Measurements from ENCODE around the gene RMND1.

Gene RMND1

DNA sequence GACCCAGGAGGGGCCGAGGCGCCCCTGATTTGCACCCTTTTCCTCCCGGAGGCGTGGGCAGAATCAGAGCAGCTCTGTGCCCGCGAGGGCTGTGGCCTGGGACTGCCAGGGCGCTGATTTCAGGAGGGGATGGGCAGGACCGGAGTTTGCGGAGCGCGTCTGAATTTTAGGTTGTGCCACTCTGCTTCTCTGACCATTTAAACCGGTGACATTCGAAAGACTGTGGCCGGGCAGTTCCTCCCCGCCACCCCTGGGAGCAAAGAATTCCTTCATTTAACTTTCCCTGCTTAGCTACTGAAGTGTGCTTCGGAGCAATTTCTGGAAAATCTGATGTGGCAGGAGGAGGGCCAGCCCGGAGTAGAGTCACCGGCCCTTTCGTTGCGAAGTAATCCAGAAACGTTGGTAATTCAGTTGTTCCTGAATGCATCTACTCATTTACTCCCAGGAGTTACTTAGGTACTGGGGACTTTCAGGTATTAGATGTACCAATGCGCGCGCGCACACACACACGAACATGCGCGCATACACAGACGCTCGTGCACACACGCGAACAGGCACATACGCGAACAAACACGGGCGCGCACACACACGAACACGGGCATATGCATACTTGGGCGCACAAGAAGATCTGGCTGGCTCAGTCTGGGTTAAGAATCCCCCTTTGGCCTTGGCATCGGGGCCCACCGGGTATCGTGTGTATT lies 42.5 kb upstream of the RMND1 start:
- no peak for TF ChIP-seq CTCF (conservative IDR thresholded peaks at IDR 0.05; ENCODE audit: control insufficient read depth, insufficient read depth, low read depth, low read length)
- H3K4me3 ChIP-seq (ENCODE audit: control insufficient read depth, low read depth, low read length), result peak overlapping the region; percentile 57
- DNase-seq (ENCODE audit: low read depth), result peak; percentile 31

DNA sequence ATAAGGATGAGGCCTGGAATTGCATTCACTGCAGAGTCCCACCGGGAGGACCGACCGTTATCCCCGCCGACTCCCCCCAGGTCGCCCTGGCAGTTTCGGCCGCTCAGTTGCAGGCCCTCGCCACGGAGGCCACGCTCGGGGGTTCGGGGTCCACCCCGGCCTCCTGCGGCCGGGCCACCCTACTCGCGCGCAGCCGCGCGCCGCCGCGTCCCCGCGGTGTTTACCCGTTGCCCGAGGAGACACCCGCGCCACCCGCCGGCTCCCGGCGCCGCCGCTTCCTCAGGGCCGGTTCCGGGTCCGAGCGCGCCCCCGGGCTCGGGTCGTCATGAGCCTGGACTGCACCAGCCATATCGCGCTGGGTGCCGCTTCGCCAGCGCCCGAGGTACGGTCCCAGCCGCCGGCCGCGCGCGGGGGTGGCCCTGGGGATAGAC lies 41.9 kb upstream of the RMND1 start, which contains the start of gene CCDC170:
Gene CCDC170, plus strand, starts transcription at position 214 of the 431 bp plus-strand sequence. Its CDS starts 112 bp downstream, at position 326.
- TF ChIP-seq CTCF (conservative IDR thresholded peaks at IDR 0.05; ENCODE audit: control insufficient read depth, insufficient read depth, low read depth, low read length), result no peak
- H3K4me3 ChIP-seq (ENCODE audit: control insufficient read depth, low read depth, low read length), result peak within 1 kb of the TSS; percentile 57
- no peak for DNase-seq (ENCODE audit: low read depth)

- no peak for TF ChIP-seq CTCF (conservative IDR thresholded peaks at IDR 0.05; ENCODE audit: control insufficient read depth, insufficient read depth, low read depth, low read length)
- H3K4me3 ChIP-seq (ENCODE audit: control insufficient read depth, low read depth, low read length), result peak overlapping the region; percentile 57
- no peak for DNase-seq (ENCODE audit: low read depth)
Observed at GRCh38 chr6:151493161-151493803, 41.4 kb upstream of the RMND1 start.

DNA sequence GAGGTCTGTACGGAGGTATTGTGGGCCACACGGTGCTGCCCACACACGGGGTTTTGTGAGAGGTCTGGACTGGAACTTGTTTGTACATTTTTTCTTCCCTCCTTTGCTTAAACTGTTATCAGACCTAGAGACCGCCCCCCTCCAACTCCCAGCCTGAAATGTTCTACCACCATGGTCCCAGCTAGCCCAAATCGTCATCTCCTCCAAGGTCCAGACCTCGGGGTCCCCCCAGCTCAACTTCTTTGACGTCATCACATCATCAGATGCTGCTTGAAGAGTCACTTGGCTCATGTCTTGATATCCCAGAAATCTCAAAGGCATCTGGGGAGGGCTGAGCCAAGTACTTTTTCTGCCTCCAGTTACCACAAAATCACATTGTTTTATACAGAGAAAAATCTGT lies 39.1 kb upstream of the RMND1 start:
- TF ChIP-seq CTCF (conservative IDR thresholded peaks at IDR 0.05; ENCODE audit: control insufficient read depth, insufficient read depth, low read depth, low read length), result no peak
- H3K4me3 ChIP-seq (ENCODE audit: control insufficient read depth, low read depth, low read length), result no peak overlapping the region
- DNase-seq (ENCODE audit: low read depth), result peak; percentile 53

- H3K4me3 ChIP-seq (ENCODE audit: control insufficient read depth, low read depth, low read length), result no peak overlapping the region
- TF ChIP-seq CTCF (conservative IDR thresholded peaks at IDR 0.05; ENCODE audit: control insufficient read depth, insufficient read depth, low read depth, low read length), result no peak
- peak; percentile 48 for DNase-seq (ENCODE audit: low read depth)
Observed at GRCh38 chr6:151488226-151488625, 36.3 kb upstream of the RMND1 start.

- TF ChIP-seq CTCF (conservative IDR thresholded peaks at IDR 0.05; ENCODE audit: control insufficient read depth, insufficient read depth, low read depth, low read length), result no peak
- no peak overlapping the region for H3K4me3 ChIP-seq (ENCODE audit: control insufficient read depth, low read depth, low read length)
- no peak for DNase-seq (ENCODE audit: low read depth)
Observed at GRCh38 chr6:151483994-151484393, 32.1 kb upstream of the RMND1 start.
